Limb (tissue), 2 donors: Measurements from ENCODE around the gene CLCN4.

Experiments
- DNase-seq, 2 donors: peaks; one replicate each; pipeline ENCODE4 v3.0.0-alpha.2; 2016; ENCODE audit errors: extremely low spot score in 2 of 2

CLCN4 gene

GRCh38 chrX:10239611-10240064, 82.9 kb downstream of the CLCN4 start:
- DNase-seq, result no peak

GRCh38 chrX:10240918-10241317, 84.1 kb downstream of the CLCN4 start:
- peak in 1 of 2 donors; percentile 14 for DNase-seq

GRCh38 chrX:10242026-10242425, 85.3 kb downstream of the CLCN4 start:
- no peak for DNase-seq

GRCh38 chrX:10243106-10243505, 86.3 kb downstream of the CLCN4 start:
- DNase-seq, result no peak

GRCh38 chrX:10244915-10245622, 88.3 kb downstream of the CLCN4 start:
- peak in 1 of 2 donors; percentile 13 for DNase-seq

GRCh38 chrX:10245886-10246285, 89.1 kb downstream of the CLCN4 start:
- no peak for DNase-seq

- no peak for DNase-seq
Measured at GRCh38 chrX:10246297-10246696, 89.5 kb downstream of the CLCN4 start.

- DNase-seq, result no peak
Measured at GRCh38 chrX:10246846-10247245, 90.1 kb downstream of the CLCN4 start.

- DNase-seq, result no peak
Measured at GRCh38 chrX:10254739-10255138, 98.0 kb downstream of the CLCN4 start.

- no peak for DNase-seq
Measured at GRCh38 chrX:10259716-10260115, 102.9 kb downstream of the CLCN4 start.

- no peak for DNase-seq
Measured at GRCh38 chrX:10265775-10266174, 109.0 kb downstream of the CLCN4 start.

GRCh38 chrX:10278716-10279115, 121.9 kb downstream of the CLCN4 start:
- DNase-seq, result no peak

GRCh38 chrX:10280071-10280470, 123.3 kb downstream of the CLCN4 start:
- no peak for DNase-seq

- no peak for DNase-seq
Measured at GRCh38 chrX:10282490-10282889, 125.7 kb downstream of the CLCN4 start.

- DNase-seq, result no peak
Measured at GRCh38 chrX:10286195-10286594, 129.4 kb downstream of the CLCN4 start.
